Mononuclear cell (primary cell): ENCODE data around the gene EI24. TPM values are rescaled to one million over a fixed set of nuclear protein-coding genes. Genes with fewer than 3 reads are reported as not detected.
"Not testable (repeated sequence)": the region's sequence is repeated elsewhere in the genome, so short reads cannot be mapped to it uniquely, and the experiment has no call there.

Experiments
- H3K27me3 ChIP-seq: 2 replicates; pipeline ENCODE4 v1.6.0; 2011; ENCODE audit warnings: low read length, control low read depth; ENCODE audit not compliant: insufficient read depth
- H3K4me1 ChIP-seq: 2 replicates; pipeline ENCODE4 v1.5.1; 2011; ENCODE audit warnings: mild to moderate bottlenecking, low read length, control low read depth; ENCODE audit not compliant: insufficient read depth
- H3K4me3 ChIP-seq: 2 replicates; pipeline ENCODE4 v1.5.1; 2011; ENCODE audit warnings: mild to moderate bottlenecking, low read length, moderate library complexity
- H3K9me3 ChIP-seq: 2 replicates; pipeline ENCODE4 v1.5.1; 2011; ENCODE audit warnings: low read depth, mild to moderate bottlenecking, control low read depth, low read length
- total RNA-seq: library from RNA; depleted of rRNA; stranded (reverse); fragments of >200 nt; gene quantifications from one replicate; pipeline ENCODE4 v1.2.3, GENCODE V29; 2012

Gene EI24
- 28.7 TPM for total RNA-seq

DNA sequence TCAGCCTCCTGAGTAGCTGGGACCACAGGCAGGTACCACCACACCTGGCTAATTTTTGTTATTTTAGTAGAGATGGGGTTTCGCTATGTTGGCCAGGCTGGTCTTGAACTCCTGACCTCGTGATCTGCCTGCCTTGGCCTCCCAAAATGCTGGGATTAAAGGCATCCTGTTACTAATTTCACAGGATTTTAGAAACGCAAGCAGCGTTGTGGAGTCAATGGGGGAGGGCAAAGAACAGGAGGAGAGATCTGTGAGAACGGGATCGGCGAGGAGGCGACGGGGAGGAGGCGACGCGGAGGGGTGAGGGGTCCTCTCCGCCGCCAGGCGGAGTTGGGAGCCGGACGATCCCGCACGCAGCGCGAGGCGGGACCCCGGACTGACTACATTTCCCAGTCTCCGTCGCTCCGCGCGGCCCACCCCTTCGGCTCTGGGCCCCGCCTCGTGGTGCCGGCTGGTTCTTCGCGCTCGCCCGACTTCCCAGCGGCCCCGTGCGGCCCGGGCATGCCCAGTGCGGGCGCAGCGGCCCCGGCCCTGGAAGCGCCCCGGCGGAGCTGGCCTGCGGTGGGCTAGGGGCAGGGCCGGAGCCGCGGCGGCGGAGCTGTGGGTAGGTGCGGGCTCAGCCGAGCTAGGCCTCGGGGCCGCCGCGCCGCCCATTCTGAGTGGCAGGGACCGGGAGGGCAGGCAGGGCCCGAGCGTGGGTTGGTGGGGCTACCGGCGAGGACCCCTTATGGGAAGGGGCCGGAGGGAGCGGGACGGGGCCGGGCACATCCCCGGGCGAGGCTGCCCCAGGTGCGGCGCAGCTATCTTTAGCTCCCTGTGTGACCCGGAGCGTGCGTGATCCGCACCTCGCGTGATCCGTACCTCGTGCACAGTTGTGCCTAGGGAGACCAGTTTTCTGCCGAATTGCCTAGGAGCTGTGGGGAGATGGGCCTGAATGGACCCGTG lies at the start of gene EI24:
TSS of gene EI24 (plus strand) at position 508 of the 945 bp plus-strand sequence. CDS start 3,051 bp downstream, outside the sequence.
- H3K27me3 ChIP-seq = no peaks in the 10 kb centered on the region
- peak within 1 kb of the TSS; percentile 79 for H3K4me3 ChIP-seq
- H3K4me1 ChIP-seq = peaks cover 20% of the 10 kb centered on the region

GRCh38 chr11:125519860-125520834 lies 49.1 kb upstream of the EI24 start:
- no peaks in the 10 kb centered on the region for H3K9me3 ChIP-seq
- no peaks in the 10 kb centered on the region for H3K27me3 ChIP-seq
- H3K4me1 ChIP-seq = peaks cover 8% of the 10 kb centered on the region
- no peak overlapping the region for H3K4me3 ChIP-seq

More for the DNA sequence above, at the start of gene EI24:
- H3K9me3 ChIP-seq = no peaks in the 10 kb centered on the region

DNA sequence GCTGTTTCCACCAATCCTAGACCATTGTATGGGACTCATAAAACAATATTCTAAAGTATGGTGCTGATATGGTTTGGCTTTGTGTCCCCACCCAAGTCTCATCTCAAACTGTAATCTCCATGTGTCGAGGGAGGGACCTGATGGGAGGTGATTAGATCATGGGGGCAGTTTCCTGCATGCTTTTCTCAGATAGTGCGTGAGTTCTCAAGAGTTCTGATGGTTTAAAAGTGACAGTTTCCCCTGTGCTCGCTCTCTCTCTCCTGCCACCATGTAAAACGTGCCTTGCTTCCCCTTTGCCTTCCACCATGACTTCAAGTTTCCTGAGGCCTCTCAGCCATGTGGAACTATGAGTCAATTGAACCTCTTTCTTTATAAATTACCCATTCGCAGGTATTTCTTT lies 44.0 kb upstream of the EI24 start:
- Histone ChIP-seq H3K4me3 (no peak overlapping the region), H3K27me3 (no peaks in the 10 kb centered on the region), H3K4me1 (no peaks in the 10 kb centered on the region), H3K9me3 (peaks cover 4% of the 10 kb centered on the region)

- Histone ChIP-seq H3K9me3 (no peaks in the 10 kb centered on the region), H3K4me1 (no peaks in the 10 kb centered on the region), H3K4me3 (no peak overlapping the region), H3K27me3 (no peaks in the 10 kb centered on the region)
These were observed 36.6 kb upstream of the EI24 start for GRCh38 chr11:125532668-125533067.

DNA sequence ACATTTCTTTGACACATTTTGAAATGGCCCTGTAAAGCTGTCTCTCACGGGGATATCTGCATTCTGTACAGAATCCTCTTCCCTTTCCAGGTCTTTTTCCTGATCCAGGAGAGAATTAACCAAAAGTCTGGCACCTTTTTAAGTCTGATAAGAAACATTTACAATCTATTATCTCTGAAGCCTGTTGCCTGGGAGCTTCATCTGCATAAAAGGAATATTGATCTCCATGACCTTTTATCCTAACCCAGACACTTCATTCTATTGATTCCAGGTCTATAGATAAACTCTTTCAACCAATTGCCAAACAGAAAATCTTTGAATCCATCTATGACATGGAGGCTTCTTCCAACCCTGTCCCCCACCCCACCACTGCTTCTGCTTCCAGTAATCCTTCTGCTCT lies 33.7 kb upstream of the EI24 start:
- Histone ChIP-seq H3K4me1 (no peaks in the 10 kb centered on the region), H3K9me3 (no peaks in the 10 kb centered on the region)

DNA sequence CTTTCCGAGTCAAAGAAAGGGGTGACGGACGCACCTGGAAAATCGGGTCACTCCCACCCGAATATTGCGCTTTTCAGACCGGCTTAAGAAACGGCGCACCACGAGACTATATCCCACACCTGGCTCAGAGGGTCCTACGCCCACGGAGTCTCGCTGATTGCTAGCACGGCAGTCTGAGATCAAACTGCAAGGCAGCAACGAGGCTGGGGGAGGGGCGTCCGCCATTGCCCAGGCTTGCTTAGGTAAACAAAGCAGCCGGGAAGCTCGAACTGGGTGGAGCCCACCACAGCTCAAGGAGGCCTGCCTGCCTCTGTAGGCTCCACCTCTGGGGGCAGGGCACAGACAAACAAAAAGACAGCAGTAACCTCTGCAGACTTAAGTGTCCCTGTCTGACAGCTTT lies 32.4 kb upstream of the EI24 start:
- not testable (repeated sequence) for H3K27me3 ChIP-seq, H3K4me1 ChIP-seq, H3K9me3 ChIP-seq, H3K4me3 ChIP-seq

More for the DNA sequence above, 33.7 kb upstream of the EI24 start:
- H3K4me3 ChIP-seq = no peak overlapping the region
- no peaks in the 10 kb centered on the region for H3K27me3 ChIP-seq

DNA sequence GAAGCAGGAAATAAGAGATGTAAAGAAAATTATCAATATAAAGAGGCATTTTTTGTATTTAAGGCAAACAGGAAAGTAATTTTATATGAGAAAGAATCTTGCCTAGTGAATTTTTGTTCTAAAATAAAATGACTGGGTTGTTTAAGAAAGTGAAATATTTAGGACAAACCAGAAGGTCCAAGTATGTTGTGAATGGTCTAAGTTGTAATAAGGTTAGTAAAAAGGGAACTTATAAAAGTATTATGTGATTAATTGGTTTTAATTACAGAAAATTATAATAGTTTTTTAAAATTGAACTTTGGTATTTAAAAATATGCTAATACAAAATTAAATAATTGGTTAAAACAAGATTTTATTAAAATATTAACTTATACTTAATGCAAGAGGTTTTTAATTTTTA lies 26.6 kb upstream of the EI24 start:
- H3K4me3 ChIP-seq = no peak overlapping the region
- no peaks in the 10 kb centered on the region for H3K27me3 ChIP-seq
- peaks cover 10% of the 10 kb centered on the region for H3K9me3 ChIP-seq
- H3K4me1 ChIP-seq = no peaks in the 10 kb centered on the region

DNA sequence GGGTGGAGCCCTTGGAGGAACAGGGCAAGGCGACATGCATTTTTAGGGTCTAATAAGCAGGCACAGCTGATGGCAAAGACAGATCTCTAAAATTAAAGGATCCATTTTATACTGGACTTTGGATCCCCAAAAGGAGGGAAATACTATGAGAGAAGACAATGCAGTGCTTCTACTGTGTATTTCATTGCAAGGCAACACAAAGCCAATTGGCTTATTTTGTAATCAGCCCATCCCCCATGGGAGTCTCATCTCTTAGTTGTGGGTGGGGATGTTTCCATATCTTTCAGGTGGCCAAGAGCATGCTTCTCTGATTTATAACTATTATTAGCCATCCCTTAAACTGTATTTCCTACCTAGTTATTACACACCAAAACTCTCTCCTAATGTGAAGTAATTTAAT lies 18.5 kb upstream of the EI24 start:
- Histone ChIP-seq H3K4me3 (no peak overlapping the region), H3K27me3 (no peaks in the 10 kb centered on the region), H3K9me3 (peaks cover 21% of the 10 kb centered on the region)

DNA sequence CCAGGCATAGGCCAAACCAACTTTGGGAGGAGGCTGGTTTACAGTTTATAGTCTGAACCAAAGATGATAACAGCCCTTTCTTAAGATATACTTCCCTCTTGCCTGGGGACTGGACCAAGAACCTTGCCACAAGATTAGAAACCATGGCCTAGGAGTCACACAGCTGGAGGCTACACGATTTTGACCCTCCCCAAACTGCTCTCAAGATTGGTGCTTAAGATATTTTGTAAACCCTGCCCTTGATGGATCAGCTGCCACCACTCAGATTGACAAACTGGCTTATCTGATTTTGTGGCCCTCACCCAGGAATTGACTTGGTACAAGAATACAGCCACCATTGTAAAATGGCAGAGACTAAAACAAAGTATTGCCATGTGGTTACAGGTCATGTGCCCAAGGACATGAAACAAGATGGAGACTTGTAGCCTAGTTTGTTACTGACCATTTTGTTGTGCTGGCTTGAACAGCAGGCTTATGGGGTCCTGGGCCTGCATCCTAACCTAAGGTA lies 17.4 kb upstream of the EI24 start:
- Histone ChIP-seq H3K9me3 (peaks cover 21% of the 10 kb centered on the region), H3K27me3 (no peaks in the 10 kb centered on the region), H3K4me3 (no peak overlapping the region), H3K4me1 (no peaks in the 10 kb centered on the region)

More for the DNA sequence above, 18.5 kb upstream of the EI24 start:
- H3K4me1 ChIP-seq = no peaks in the 10 kb centered on the region

- Histone ChIP-seq H3K4me1 (no peaks in the 10 kb centered on the region), H3K4me3 (no peak overlapping the region), H3K9me3 (peaks cover 21% of the 10 kb centered on the region)
These were observed 16.4 kb upstream of the EI24 start for GRCh38 chr11:125552927-125553326.

DNA sequence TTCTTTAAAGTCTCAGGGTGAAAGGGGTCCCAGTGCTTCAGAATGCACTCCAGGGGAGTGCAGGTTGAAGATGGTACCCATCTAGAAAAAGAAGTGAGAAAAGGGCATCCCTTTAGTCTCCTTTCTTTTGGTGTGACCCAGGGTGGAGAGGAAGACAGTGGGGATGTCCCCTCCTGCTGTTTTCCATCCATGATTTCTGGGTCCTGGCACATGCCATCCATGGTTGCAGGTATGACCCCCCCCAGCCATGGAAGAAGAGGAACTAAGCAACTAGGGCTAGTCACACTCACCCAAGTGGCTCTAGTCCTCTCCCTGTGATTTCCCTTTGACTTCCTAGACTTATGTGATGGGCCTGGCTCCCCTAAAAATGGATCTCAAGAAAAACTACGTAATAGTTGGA lies 15.9 kb upstream of the EI24 start:
- Histone ChIP-seq H3K9me3 (peaks cover 21% of the 10 kb centered on the region), H3K27me3 (no peaks in the 10 kb centered on the region), H3K4me1 (no peaks in the 10 kb centered on the region), H3K4me3 (no peak overlapping the region)

More at GRCh38 chr11:125552927-125553326, 16.4 kb upstream of the EI24 start:
- no peaks in the 10 kb centered on the region for H3K27me3 ChIP-seq

- H3K9me3 ChIP-seq = peaks cover 21% of the 10 kb centered on the region
- H3K4me3 ChIP-seq = no peak overlapping the region
- no peaks in the 10 kb centered on the region for H3K4me1 ChIP-seq
- H3K27me3 ChIP-seq = no peaks in the 10 kb centered on the region
These were observed 15.2 kb upstream of the EI24 start for GRCh38 chr11:125554038-125554437.

GRCh38 chr11:125559888-125560287 lies 9.4 kb upstream of the EI24 start:
- no peaks in the 10 kb centered on the region for H3K27me3 ChIP-seq
- H3K9me3 ChIP-seq = no peaks in the 10 kb centered on the region
- H3K4me3 ChIP-seq = no peak overlapping the region
- H3K4me1 ChIP-seq = no peaks in the 10 kb centered on the region

GRCh38 chr11:125561924-125562323 lies 7.4 kb upstream of the EI24 start:
- Histone ChIP-seq H3K27me3 (no peaks in the 10 kb centered on the region), H3K4me3 (no peak overlapping the region), H3K9me3 (no peaks in the 10 kb centered on the region), H3K4me1 (no peaks in the 10 kb centered on the region)

- Histone ChIP-seq H3K9me3 (no peaks in the 10 kb centered on the region), H3K4me3 (no peak overlapping the region), H3K27me3 (no peaks in the 10 kb centered on the region), H3K4me1 (no peaks in the 10 kb centered on the region)
These were observed 6.8 kb upstream of the EI24 start for GRCh38 chr11:125562430-125562829.
